GM19240 (cell line): ENCODE results near the gene DPF3.

Experiments used
- DNase-seq: peaks from one replicate; pipeline ENCODE4 v3.0.0; 2011; ENCODE audit warnings: low spot score; ENCODE audit not compliant: insufficient read length

The DPF3 gene

DNA sequence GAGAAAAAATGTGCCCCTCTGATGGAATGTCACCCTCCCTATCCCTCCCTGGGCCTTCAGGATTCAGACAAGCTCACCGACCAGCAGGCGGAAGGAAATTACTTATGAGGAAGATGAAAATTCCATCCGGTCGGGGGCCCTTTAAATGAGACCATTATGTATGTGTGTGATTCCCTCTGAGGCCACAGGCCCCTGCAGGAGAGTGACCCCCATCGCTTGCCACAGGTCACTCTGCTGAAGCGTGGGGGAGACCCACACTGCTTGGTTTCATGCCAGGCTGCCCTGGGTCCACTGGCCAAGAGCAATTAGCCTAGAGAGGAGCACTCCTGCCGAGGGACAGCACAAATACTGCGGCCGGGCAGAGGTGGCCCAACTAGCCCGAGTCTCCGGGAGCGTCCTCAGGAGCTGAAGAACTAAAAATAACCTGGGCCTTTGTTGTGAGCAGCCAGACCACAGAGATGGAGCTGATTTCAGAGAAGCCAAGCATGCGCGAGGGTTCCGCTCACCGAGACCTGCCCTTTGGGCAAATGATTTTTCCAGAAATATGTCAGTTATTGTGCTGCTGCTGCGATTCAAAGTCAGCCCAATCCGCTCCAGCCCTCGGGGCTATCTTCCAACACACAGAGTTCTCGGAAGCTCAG, 276.4 kb downstream of the DPF3 start:
- no peak for DNase-seq

DNA sequence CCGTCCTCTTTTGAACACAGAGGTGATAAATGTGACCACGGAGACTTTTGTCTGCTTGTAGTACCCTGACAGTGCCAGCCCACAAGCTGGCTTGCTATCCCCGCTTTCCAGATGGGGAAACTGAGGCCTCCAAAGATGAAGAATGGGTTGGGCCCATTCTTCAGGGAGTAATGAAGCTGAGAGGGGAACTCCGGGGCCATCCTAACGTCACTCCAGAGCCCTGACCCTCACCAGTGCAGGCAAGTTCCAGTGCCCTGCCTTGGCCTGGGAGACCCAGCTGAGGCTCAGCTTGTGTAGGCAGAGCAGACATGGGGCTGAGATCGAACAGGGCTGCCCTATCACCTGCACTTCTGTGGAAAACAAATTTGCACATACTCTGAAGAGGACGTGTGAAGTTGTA, 277.1 kb downstream of the DPF3 start:
- DNase-seq, result no peak

DNA sequence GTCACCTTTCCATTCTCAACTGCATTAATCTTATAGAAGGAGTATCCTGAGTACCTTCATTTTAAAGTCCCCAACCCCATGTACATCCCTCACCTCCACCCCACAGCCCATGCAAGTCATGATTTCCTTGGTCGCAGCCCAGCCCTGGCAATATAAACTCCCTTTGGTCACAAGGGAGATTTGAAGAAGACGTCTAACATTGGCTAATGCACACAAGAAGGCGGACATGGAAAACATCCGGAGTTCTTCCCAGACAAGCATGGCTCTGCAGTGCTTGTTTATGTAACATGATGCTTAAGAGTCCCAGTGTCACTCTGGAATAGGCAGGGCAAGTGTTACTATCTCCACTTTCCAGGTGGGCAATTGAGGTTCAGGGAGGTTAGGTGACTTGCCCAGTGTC, 277.6 kb downstream of the DPF3 start:
- DNase-seq, result no peak

DNA sequence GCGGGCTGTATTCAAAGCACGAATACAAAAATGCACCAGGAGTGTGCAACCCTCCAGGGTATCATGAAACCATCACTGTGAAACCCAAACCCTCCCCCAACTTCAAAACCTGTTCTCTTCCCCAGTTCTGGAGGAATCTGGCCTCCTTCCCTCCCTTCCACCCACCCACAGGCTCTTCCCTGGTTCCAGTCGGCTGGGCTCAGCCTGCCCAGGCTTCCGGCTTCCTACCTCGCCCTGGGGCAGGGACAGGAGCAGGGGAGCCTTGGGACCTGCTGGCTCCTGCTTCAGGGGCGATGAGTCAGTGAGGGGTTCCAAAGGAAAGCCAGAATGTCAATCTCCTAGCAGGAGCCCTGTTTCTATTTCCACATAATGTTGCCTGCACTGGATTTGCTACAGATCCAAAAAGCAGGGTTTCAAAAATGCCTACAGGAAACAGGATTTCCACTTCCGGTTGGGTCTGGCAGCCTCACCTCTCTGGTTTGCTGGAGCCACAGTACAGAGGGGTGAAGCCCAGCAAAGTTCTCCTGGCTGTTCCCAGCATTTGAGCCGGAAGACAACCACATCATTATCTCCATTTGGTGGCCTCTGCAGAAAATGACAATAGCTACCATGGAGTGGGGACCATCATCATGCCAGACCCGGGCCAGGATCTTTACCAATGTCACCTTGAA, 278.3 kb downstream of the DPF3 start:
- DNase-seq, result no peak

DNA sequence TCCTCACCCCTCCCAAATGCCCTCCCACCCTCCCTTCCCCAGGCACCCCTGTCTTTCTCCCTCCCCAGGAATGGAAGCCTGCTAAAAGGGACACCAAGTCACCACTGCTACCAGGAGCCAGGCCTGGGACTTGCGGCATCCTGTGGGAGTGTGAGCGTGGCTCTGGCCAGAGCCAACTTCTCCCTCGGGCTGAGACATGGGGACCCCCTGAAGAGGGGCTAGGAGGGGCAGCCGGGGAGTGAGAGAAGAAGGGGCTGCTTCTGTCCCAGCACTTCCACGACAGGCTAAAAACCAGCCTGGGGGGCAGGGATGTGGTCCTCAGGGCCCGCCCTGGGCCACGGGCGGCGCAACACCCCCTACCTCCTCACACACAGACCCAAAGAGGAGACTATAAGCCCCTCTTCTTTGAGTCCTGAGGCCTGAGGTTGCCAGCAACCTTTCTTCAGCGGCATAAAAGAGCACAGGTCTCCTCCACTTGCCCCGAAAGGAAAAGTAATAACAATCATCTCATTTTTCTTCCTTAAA, 278.9 kb downstream of the DPF3 start:
- DNase-seq, result no peak

DNA sequence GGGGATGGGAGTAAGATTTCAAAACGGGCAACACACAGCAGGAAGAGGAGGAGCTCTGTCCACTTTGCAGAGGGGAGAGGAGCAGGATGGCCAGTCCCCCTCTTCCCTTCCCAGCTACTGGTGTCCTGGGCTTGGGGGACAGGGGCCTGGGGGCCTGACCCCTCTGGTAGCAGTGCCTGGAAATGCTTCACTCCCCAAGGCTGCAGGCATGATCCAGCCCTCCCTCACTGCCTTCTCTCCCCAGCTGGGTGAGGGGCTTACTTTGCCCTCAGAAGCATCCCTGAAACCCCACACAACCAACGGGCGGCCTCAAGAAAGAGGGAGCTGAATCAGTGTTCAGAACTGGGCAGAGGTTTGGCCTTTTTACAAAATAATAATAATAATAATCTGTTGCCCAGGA, 279.5 kb downstream of the DPF3 start:
- DNase-seq, result no peak

DNA sequence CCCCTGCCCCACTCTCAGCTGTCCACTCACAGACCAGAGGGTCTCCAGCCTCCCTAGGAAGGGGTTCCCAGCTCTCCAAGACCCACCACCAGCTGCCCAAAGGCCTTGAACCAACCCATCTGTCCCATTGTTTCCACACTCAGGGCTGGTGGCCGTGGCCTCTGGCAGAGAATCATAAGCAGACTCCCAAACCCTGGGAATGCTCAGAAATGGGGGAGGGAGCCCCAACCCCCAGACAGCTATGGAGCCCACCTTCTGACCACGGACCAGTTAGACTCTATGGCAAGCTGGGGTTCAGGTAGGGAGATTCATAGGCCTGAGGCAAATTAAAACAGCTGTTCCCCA, 280.0 kb downstream of the DPF3 start:
- DNase-seq, result no peak

DNA sequence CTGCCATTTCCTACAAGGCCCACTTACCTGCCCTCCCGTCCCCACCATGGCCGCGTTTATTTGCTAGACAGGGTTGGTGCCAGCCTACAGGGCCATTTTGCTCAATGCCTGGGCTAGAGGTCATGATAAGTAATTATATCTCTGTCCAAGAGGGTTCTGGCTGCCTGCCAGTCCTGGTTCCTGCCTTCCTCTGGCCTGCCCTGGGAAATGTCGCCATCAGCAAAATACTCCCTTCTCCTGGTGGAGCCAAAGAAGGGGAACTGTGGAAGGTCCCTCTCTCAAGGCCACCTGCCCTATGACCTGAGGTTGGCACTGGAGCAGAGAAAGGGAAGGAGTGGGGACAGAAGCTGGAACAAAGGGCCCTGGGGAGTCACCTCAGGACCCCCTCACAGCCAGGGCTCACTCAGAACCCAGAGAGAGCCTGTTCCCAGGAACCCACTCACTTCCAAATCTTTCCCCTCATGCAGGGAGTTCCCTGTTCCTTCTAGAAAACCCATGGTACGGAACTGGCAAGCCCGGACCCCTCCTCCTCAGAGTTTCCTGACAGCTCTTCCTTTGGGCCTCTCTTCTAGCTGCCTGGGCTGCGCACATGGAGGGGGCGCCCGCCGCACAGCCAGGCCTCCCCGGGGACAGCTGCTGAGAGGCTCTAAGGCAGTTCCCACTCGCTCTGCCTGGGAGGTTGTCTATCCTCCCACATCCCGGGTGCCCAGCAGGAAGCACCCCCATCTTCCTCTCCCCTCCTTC, 280.5 kb downstream of the DPF3 start:
- no peak for DNase-seq

DNA sequence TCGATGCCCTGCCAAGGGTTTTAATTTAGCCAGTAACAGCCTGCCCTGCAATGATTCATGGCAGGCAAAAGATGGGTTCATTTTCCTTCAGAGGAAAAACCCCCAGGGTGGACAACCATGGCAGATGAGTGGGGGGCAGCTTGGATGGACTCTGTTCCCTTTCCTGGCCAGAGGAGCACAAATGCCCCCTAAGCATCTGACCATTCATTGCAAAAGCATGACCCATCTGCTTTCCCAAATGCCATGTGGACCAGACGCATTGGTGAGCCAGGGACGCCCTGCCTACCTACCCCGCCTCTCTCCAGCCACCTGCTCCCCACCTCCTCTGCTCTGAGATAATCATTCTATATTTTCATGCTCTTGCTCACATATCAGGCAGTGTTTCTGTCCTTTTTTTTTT, 281.9 kb downstream of the DPF3 start:
- DNase-seq, result no peak

DNA sequence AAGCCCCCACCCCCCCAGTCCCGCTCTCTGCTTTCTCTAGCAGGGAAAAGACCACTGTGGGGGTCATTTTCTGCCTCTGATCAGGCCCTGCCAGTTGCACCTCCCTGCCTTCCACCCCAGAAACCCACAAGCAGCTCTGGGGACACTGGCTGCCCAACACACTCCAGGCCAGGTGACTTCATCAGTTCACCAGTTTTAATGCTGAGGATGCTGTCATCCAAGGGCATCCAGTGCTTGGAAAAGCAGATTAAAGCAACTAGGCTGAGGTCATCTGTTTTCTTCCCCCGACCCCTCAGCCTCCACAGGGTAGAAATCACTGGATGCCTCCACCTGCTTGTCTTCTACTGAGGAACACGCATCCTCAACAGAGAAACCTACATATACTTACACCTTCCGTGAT, 282.4 kb downstream of the DPF3 start:
- DNase-seq, result no peak

DNA sequence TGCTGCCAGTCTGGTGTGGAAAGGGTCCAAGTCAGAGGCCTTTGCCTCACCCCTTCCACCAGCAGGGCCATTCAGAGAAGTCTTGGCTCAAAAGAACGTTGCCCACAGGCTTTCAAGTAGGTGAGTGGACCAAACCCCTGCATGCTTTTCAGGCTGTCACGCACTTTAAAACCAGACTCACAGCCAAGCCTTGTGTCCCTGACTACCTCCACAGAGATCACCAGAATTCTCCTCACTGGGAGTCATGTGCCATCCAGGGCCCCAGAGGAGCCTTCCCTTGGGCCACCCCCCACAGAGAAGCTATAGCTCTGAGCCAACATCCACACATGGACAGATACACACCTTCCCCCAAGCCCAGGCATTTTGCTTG, 283.1 kb downstream of the DPF3 start:
- DNase-seq, result no peak

DNA sequence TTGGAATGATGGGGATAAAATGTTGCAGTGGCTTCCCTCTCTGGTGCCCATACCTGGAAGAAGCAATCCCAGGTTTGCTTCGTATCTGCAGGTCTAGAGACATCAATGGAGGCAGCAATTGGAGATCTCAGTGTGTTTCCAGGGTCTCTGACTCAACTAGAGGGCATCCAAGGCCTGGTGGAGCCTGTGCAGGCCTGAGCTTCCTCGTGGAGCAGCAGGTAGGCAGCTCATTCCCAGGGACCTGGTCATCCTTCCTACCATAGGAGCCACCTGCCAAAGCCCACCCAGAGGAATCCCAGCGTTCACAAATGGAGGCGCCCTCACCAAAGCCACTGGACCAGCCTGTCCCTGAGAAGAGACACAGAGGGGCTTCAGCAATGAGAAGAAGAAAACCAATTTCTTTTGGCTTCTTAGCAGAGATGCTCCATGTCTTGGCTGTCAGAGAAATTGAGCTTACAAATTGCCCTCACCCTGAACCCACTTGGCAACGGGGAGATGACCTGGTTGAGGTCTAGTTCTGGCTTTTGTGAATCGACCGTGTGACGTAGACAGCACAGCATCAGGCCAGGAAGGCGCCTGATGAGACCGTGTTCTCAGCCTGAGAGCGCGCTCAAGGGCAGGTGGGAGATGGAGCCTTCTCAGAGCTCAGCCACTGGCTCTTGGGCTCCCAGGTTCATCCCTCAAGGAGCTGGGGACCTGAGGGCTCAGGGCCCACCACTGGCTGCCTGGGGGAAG, 283.6 kb downstream of the DPF3 start:
- DNase-seq, result no peak

DNA sequence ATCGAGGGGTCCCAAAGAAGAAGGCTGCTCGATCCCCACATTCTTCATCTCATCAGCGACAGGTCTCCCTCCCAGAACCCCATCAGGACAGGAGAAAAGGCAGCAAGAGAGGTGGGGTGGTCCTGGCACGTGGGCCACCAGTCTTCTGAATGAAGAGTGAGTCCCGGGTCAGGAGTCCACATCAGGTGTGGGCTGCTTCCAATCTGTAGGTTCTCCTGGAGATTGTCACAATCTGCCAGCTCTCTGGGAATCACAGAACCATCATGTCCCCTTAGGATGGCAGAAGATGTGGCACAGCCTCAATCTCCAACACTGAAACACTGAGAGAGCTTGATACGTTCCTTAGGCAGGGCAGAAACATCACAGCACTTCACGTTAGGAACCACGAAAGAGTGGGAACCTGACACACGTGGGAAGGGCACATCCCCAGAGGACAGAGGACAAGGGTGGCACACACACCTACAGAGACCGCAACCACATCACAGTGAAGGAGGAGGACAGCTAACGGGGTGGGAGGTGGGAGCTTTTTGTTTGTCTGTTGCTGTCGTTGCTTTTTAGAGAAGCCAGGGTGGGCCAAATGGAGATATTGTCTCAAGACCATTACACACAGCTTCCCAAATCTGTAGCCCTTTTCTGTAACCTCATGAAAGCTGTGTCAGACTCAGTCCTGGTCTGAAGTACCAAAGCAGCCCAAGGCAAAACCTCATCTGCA, 284.5 kb downstream of the DPF3 start:
- DNase-seq, result no peak

DNA sequence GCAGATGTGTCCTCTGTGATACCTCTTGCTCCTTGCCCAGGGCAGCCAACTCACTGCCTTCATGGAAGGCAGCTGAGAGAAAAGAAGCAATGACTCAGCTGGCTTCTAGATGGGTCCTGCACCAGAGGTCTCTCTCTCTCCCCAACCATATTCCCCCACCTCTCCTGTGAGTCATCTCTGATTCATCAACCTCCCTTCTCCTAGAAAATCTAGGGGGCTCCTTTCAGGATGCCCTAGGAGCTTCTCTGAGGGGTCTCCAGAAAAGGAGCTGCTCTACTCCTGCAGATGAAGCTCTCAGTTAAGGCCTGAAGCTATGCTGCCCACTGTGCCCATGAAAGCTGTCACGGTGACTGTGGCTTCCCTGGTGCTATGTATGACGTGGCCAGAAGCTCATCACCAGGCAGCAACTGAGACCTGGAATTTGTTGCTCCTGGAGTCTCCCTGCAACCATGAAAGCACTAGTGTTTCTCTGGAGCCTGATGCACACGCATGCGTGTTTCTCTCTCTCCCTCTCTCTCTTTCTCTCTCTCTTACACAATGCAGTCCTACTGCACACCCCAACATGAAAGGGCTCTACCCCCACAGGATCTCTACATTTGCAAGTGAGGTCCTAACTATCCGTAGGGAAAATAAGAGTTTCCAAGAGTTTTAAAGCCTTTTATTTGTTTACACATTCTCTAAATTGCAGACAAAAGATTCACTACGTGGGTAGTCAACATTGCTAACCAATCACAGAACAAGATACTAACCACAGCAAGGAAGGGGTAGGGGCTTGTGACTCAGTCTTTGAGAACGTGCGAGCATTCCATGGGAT, 285.3 kb downstream of the DPF3 start:
- no peak for DNase-seq

DNA sequence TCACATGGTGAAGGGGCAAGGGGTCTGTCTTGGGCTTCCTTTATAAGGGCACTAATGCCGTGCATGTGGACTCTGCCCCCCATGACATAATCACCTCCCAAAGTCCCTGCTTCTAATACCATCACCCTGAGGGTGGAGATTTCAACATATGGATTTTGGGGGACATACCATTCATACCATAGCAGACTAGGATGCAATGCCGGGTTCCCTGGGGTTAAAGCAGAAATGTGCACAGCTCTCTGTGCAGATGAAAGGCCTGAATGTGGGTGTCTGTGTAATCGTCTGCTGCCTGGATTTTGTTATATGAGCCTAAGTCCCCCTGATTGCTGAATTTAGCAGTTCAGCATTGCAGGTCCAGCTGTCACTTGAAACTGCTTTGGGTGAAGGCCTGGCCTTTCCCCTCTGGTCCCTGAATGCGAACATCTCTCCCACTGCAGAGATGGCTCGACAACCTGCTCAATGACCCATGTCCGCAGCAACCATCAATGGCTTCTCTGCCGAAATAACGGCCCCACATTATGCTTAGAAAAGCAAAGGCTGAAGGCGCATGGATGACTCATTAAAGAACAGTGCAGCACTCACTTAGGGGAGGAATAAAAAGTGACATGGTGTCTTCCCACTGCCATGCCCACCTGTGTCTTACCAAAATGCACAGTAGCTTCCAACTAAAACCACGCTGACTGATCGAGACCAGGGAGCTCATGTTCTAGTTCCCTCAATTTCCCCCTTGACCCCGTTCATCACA, 286.3 kb downstream of the DPF3 start:
- DNase-seq, result no peak

DNA sequence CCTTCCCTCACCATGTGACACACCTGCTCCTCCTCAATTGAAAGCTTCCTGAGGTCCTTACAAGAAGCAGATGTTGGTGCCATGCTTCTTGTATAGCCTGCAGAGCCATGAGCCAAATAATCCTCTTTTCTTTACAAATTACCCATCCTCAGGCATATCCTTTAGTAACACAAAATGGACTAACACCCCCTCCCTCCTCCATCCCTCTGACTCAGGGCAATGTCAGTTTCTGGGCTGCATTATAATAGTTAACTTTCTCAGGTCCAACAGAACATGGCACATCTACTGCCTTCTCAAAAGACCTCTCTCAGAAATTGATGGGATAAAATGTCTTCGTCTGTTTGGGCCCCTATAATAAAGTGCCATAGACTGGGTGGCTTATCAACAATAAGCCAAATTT, 287.0 kb downstream of the DPF3 start:
- DNase-seq, result no peak

DNA sequence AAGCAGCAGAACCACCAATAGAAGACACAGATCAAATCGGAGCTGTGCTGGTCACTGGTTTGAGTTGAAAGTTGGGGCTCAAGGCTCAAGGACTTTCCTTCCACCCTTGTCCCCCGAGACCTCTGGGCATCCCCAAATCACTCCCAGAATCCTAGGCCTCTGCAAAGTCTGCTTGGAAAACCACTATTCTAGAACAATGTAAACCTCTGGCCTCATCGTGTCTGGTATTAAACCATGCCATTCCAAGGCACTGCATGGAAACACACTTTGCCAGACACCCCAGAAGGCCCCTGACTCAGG, 288.0 kb downstream of the DPF3 start:
- no peak for DNase-seq

DNA sequence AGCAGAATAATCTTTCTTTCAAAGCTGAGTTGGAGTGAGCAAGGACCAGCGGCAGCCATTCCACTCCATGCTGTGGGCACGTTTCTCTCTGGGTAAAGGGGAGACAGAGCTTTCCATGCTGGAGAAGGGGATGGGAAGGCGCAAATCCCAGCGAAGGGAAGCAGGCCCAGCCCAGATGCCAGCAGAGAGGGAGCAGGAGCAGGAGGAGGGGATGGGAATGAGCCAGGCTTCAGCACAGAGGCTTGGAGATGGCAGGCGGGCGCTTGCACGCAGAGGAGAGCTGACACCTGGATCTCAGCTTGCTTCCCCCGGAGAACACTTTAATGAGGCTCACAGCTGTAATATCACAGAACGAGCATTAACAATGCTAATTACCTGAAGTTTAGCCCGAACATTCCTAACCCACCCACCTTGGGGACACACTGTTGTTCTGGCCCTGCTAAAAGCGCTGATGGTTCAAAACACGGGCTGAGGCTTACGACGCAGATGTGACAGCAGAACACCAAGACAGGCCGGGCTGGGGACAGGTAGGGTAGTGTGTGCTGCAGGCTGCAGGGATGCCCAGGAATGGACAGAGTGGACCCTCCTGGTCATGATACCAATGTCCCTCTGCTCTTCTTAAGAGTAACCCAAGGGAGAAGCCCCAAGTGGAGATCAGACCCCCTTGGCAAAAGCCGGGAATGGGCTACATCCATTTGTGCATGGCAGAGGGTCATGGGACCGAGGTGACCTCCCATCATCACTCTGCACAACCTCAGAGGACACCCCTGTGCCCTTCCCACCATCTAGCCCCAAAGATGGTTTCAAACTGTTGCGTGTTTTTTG, 288.6 kb downstream of the DPF3 start:
- no peak for DNase-seq

DNA sequence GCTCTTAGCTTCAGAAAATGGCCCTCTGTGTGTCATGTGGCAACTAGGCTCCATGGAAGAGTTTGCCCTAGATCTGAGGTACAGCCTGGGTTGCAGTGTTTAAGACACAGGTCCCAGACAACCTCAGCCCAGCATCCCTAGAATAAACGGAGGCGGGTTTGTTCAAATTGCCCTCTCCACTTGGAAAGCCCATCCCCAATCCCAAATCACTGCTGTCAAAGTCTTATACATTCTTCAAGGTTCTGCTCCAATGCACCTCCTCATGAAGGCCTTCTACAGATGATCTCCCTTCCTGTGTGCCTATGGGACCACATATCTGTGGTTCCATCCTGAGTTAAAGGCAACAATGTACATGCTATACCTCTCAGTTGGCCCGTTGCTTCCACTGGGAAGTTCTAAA, 289.8 kb downstream of the DPF3 start:
- no peak for DNase-seq
